ENCODE data around the gene IDH3B. TPM values are rescaled to one million over a fixed set of nuclear protein-coding genes. Genes with fewer than 3 reads are reported as not detected.

Gene IDH3B
- total RNA-seq, 1 donor from 2014 or later, result 103 TPM

DNA sequence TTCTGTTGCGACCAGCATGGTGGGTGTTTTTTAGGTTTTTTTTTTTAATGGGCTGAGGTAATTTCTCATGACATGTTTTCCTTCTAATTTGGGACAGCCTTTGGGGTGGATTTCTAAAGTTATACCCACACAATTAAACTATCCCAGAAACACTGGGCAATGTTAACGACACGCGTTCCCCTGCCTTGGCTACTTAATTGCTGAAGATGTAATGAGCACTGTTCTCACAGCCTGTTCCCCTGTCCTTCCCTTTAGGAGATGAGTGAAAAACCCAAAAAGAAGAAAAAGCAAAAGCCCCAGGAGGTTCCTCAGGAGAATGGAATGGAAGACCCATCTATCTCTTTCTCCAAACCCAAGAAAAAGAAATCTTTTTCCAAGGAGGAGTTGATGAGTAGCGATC, 6.3 kb downstream of the IDH3B start:
- TF ChIP-seq, protein P1, sequence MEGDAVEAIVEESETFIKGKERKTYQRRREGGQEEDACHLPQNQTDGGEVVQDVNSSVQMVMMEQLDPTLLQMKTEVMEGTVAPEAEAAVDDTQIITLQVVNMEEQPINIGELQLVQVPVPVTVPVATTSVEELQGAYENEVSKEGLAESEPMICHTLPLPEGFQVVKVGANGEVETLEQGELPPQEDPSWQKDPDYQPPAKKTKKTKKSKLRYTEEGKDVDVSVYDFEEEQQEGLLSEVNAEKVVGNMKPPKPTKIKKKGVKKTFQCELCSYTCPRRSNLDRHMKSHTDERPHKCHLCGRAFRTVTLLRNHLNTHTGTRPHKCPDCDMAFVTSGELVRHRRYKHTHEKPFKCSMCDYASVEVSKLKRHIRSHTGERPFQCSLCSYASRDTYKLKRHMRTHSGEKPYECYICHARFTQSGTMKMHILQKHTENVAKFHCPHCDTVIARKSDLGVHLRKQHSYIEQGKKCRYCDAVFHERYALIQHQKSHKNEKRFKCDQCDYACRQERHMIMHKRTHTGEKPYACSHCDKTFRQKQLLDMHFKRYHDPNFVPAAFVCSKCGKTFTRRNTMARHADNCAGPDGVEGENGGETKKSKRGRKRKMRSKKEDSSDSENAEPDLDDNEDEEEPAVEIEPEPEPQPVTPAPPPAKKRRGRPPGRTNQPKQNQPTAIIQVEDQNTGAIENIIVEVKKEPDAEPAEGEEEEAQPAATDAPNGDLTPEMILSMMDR (IDR thresholded peaks at IDR 0.05; ENCODE audit: partially characterized antibody, unreplicated experiment), result no peak
- Mint-ChIP-seq H3K9me3 (ENCODE audit: unreplicated experiment) (peaks cover 8% of the 10 kb centered on the region), H3K27ac (ENCODE audit: unreplicated experiment) (no peak overlapping the region), H3K27me3 (ENCODE audit: unreplicated experiment) (peaks cover 10% of the 10 kb centered on the region), H3K4me1 (ENCODE audit: low read depth, unreplicated experiment) (peaks cover 5% of the 10 kb centered on the region), H3K4me3 (ENCODE audit: unreplicated experiment) (no peak overlapping the region), H3K36me3 (ENCODE audit: unreplicated experiment) (peaks cover 4% of the 10 kb centered on the region)
- no peak for DNase-seq

- TF ChIP-seq, protein P1 (IDR thresholded peaks at IDR 0.05; ENCODE audit: partially characterized antibody, unreplicated experiment), result no peak
- peaks cover 6% of the 10 kb centered on the region for H3K9me3 Mint-ChIP-seq (ENCODE audit: unreplicated experiment)
- no peak overlapping the region for H3K4me3 Mint-ChIP-seq (ENCODE audit: unreplicated experiment)
- no peak overlapping the region for H3K27ac Mint-ChIP-seq (ENCODE audit: unreplicated experiment)
- peaks cover 10% of the 10 kb centered on the region for H3K27me3 Mint-ChIP-seq (ENCODE audit: unreplicated experiment)
- peaks cover 5% of the 10 kb centered on the region for H3K4me1 Mint-ChIP-seq (ENCODE audit: low read depth, unreplicated experiment)
- DNase-seq, result no peak
- peaks cover 4% of the 10 kb centered on the region for H3K36me3 Mint-ChIP-seq (ENCODE audit: unreplicated experiment)
Observed at GRCh38 chr20:2657241-2657640, 6.8 kb downstream of the IDH3B start.

DNA sequence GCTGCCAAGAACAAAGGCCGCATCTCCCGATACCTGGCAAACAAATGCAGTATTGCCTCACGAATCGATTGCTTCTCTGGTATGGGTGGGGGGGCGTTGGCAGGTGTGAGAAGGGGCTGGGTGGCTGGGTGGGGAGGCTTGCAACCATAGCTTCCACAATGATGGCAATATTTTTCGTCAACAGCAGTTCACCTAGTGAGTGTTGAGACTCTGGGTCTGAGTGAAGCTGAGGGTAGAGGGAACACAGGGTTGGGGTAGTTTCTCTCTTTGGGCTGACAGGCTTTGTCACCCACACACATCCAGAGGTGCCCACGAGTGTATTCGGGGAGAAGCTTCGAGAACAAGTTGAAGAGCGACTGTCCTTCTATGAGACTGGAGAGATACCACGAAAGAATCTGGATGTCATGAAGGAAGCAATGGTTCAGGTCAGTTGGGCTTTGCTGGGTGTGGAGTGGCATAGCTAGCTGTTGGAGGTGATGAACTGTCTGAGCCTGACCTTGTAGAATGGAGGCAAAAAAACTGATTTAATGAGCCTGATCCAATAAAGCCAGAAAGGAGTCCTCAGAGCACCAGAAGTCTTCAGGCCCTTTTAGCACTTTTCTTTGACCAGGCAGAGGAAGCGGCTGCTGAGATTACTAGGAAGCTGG, 7.4 kb downstream of the IDH3B start:
- Mint-ChIP-seq H3K27ac (ENCODE audit: unreplicated experiment) (no peak overlapping the region), H3K36me3 (ENCODE audit: unreplicated experiment) (peaks cover 4% of the 10 kb centered on the region)

GRCh38 chr20:2655331-2656116, 8.5 kb downstream of the IDH3B start:
- TF ChIP-seq, protein P1 (IDR thresholded peaks at IDR 0.05; ENCODE audit: partially characterized antibody, unreplicated experiment), result no peak
- H3K9me3 Mint-ChIP-seq (ENCODE audit: unreplicated experiment), result peaks cover 5% of the 10 kb centered on the region
- peaks cover 13% of the 10 kb centered on the region for H3K27me3 Mint-ChIP-seq (ENCODE audit: unreplicated experiment)
- no peak overlapping the region for H3K4me3 Mint-ChIP-seq (ENCODE audit: unreplicated experiment)
- no peak for DNase-seq
- peaks cover 4% of the 10 kb centered on the region for H3K36me3 Mint-ChIP-seq (ENCODE audit: unreplicated experiment)
- H3K4me1 Mint-ChIP-seq (ENCODE audit: low read depth, unreplicated experiment), result peaks cover 5% of the 10 kb centered on the region
- no peak overlapping the region for H3K27ac Mint-ChIP-seq (ENCODE audit: unreplicated experiment)

More for the DNA sequence above, 7.4 kb downstream of the IDH3B start:
- Mint-ChIP-seq H3K4me3 (ENCODE audit: unreplicated experiment) (no peak overlapping the region), H3K27me3 (ENCODE audit: unreplicated experiment) (peaks cover 12% of the 10 kb centered on the region), H3K9me3 (ENCODE audit: unreplicated experiment) (peaks cover 5% of the 10 kb centered on the region), H3K4me1 (ENCODE audit: low read depth, unreplicated experiment) (peaks cover 5% of the 10 kb centered on the region)
- TF ChIP-seq, protein P1 (IDR thresholded peaks at IDR 0.05; ENCODE audit: partially characterized antibody, unreplicated experiment), result no peak
- DNase-seq, result no peak

- TF ChIP-seq, protein P1 (IDR thresholded peaks at IDR 0.05; ENCODE audit: partially characterized antibody, unreplicated experiment), result no peak
- H3K27ac Mint-ChIP-seq (ENCODE audit: unreplicated experiment), result peak overlapping the region; percentile 28
- peak overlapping the region; percentile 90 for H3K4me3 Mint-ChIP-seq (ENCODE audit: unreplicated experiment)
- no peak for DNase-seq
- H3K27me3 Mint-ChIP-seq (ENCODE audit: unreplicated experiment), result peaks cover 13% of the 10 kb centered on the region
- H3K4me1 Mint-ChIP-seq (ENCODE audit: low read depth, unreplicated experiment), result peaks cover 5% of the 10 kb centered on the region
- peaks cover 4% of the 10 kb centered on the region for H3K36me3 Mint-ChIP-seq (ENCODE audit: unreplicated experiment)
- H3K9me3 Mint-ChIP-seq (ENCODE audit: unreplicated experiment), result peaks cover 5% of the 10 kb centered on the region
Observed at GRCh38 chr20:2654831-2655230, 9.2 kb downstream of the IDH3B start.

Measured in glutamatergic neuron (in vitro differentiated cells).